Keratinocyte (primary cell): Measurements from ENCODE around the gene FSTL5. TPM values are rescaled to one million over a fixed set of nuclear protein-coding genes. Genes with fewer than 3 reads are reported as not detected.

Source experiments
- DNase-seq: peaks from one replicate; pipeline ENCODE4 v3.0.0-alpha.2; 2011; ENCODE audit warnings: low read depth, missing footprints, low spot score
- FAIRE-seq: peaks from 2 replicates; lab custom pipeline; 2011; peaks lifted over from hg19 to GRCh38; lab: Jason Lieb, UNC
- H2AFZ ChIP-seq: 2 replicates; pipeline ENCODE4 v1.6.0; 2012; ENCODE audit warnings: low read length, control low read depth, inconsistent platforms; ENCODE audit not compliant: control insufficient read depth
- H3K27ac ChIP-seq: 2 replicates; pipeline ENCODE4 v1.5.1; 2011; ENCODE audit warnings: low read length; ENCODE audit not compliant: control insufficient read depth, insufficient read depth
- H3K27me3 ChIP-seq: 3 replicates; pipeline ENCODE4 v1.6.0; 2011; ENCODE audit warnings: low read length; ENCODE audit not compliant: control insufficient read depth, insufficient read depth; ENCODE audit errors: extremely low read depth
- H3K36me3 ChIP-seq, 2 experiments: 2 replicates in 1 of 2; 3 replicates in 1 of 2; pipeline ENCODE4 v1.5.1; 2011; ENCODE audit warnings: low read length in 2 of 2, mild to moderate bottlenecking in 1 of 2; ENCODE audit not compliant: control insufficient read depth in 2 of 2, insufficient read depth in 2 of 2; ENCODE audit errors: extremely low read depth in 1 of 2
- H3K4me1 ChIP-seq: 3 replicates; pipeline ENCODE4 v1.5.1; 2011; ENCODE audit warnings: low read length; ENCODE audit not compliant: control insufficient read depth, insufficient read depth; ENCODE audit errors: extremely low read depth
- H3K4me2 ChIP-seq: 3 replicates; pipeline ENCODE4 v1.6.0; 2011; ENCODE audit warnings: low read depth, low read length; ENCODE audit not compliant: control insufficient read depth, insufficient read depth; ENCODE audit errors: extremely low read depth
- H3K4me3 ChIP-seq, 3 experiments: fragments of 200-600 bp in 1 of 3; sonication (generic) in 1 of 3; 2 replicates in 2 of 3; 3 replicates in 1 of 3; pipeline ENCODE4 v1.5.1; 2011 to 2016; ENCODE audit warnings: low read length in 3 of 3, mild to moderate bottlenecking in 3 of 3, control low read depth in 2 of 3, inconsistent platforms in 1 of 3, low read depth in 1 of 3, mixed read lengths in 1 of 3, mixed run types in 1 of 3, moderate library complexity in 1 of 3; ENCODE audit not compliant: control insufficient read depth in 2 of 3, insufficient read depth in 2 of 3; ENCODE audit errors: extremely low read depth in 1 of 3
- H3K79me2 ChIP-seq: 2 replicates; pipeline ENCODE4 v1.6.0; 2012; ENCODE audit warnings: low read length; ENCODE audit not compliant: control insufficient read depth, insufficient read depth
- H3K9ac ChIP-seq: 3 replicates; pipeline ENCODE4 v1.6.0; 2011; ENCODE audit warnings: low read length; ENCODE audit not compliant: control insufficient read depth, insufficient read depth; ENCODE audit errors: extremely low read depth
- H3K9me1 ChIP-seq: 3 replicates; pipeline ENCODE4 v1.6.0; 2011; ENCODE audit warnings: low read length; ENCODE audit not compliant: control insufficient read depth, insufficient read depth; ENCODE audit errors: extremely low read depth
- H3K9me3 ChIP-seq: 2 replicates; pipeline ENCODE4 v1.5.1; 2012; ENCODE audit warnings: low read depth, low read length; ENCODE audit not compliant: control insufficient read depth
- H4K20me1 ChIP-seq: 3 replicates; pipeline ENCODE4 v1.6.0; 2011; ENCODE audit warnings: low read length; ENCODE audit not compliant: control insufficient read depth, insufficient read depth; ENCODE audit errors: extremely low read depth
- CTCF ChIP-seq, 3 experiments: IDR thresholded peaks in 1 of 3; conservative IDR thresholded peaks in 1 of 3; optimal IDR thresholded peaks in 1 of 3; 2 replicates in 2 of 3; 3 replicates in 1 of 3; pipeline versions ENCODE3 to v1.5.1; 2011; ENCODE audit warnings: low read length in 3 of 3, mild to moderate bottlenecking in 3 of 3, moderate library complexity in 2 of 3, control low read depth in 1 of 3, inconsistent platforms in 1 of 3; ENCODE audit not compliant: insufficient read depth in 2 of 3; ENCODE audit errors: extremely low read depth in 1 of 3
- EZH2 ChIP-seq: IDR thresholded peaks from one replicate; pipeline ENCODE4 v1.6.1; 2012; ENCODE audit warnings: inconsistent platforms, mild to moderate bottlenecking, low read length, moderate library complexity
- dilution Hi-C: fragments of 300-500 bp; cut with MboI; formaldehyde crosslinking; loops from one replicate; pipeline ENCODE4 v1.7.0; 2020; ENCODE audit warnings: low sequenced_read_pairs; ENCODE audit not compliant: extremely low pct_ligation_motif_present
- polyA plus RNA-seq, 5 experiments: library from polyadenylated mRNA; depleted of rRNA in 3 of 5; stranded (reverse) in 3 of 5; stranded (forward) in 1 of 5; unstranded in 1 of 5; fragments of >200 nt; gene quantifications; 1 replicate in 1 of 5; 2 replicates in 3 of 5; 3 replicates in 1 of 5; pipeline versions ENCODE4 v1.2.1 to v1.2.3, GENCODE V29; 2011 to 2012; ENCODE audit warnings: missing spikeins in 2 of 5, low read depth in 1 of 5, low replicate concordance in 1 of 5

FSTL5 gene
- polyA plus RNA-seq, 1 donor (not counting 4 experiments of a cell fraction or from before 2014, with no cell fraction given) = not detected

DNA sequence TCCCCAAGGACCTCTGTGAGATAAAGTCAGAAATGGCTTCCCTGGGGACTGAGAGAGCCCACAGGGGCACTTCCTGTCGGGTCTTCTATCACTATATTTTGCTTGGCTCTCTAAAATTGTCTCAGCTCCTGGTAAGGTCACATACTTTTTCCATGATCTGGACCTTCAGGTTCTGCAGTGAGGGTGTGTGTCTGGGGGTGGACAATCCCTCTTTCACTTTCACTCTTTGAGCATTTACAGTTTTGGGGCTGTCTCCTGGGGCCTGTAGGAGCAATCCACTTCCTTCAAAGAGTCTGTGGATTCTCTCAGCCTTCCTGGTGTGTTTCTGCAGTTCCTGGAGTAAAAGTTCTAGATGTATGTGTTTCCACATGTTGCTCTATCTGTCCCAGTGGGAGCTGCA lies 335.7 kb downstream of the FSTL5 start:
- Histone ChIP-seq H2AFZ (peak overlapping the region; percentile 20), H3K9me1 (no peaks in the 10 kb centered on the region), H3K79me2 (no peaks in the 10 kb centered on the region), H3K27ac (no peak overlapping the region), H3K4me2 (no peak overlapping the region), H3K9me3 (no peaks in the 10 kb centered on the region), H3K27me3 (no peaks in the 10 kb centered on the region), H3K36me3 (no peaks in the 10 kb centered on the region), H3K4me1 (no peaks in the 10 kb centered on the region), H3K9ac (no peak overlapping the region), H3K4me3 (no peak overlapping the region), H4K20me1 (no peaks in the 10 kb centered on the region)
- FAIRE-seq (no peak), DNase-seq (no peak)
- TF ChIP-seq EZH2 = no peak
- no peak for TF ChIP-seq CTCF (optimal IDR thresholded peaks at IDR 0.05 in 1 of 3, IDR thresholded peaks at IDR 0.05 in 1 of 3, conservative IDR thresholded peaks at IDR 0.05 in 1 of 3; ENCODE audit: extremely low read depth in 1 of 3, insufficient read depth in 2 of 3, low read length in 3 of 3)
- dilution Hi-C loops = no loop called here

DNA sequence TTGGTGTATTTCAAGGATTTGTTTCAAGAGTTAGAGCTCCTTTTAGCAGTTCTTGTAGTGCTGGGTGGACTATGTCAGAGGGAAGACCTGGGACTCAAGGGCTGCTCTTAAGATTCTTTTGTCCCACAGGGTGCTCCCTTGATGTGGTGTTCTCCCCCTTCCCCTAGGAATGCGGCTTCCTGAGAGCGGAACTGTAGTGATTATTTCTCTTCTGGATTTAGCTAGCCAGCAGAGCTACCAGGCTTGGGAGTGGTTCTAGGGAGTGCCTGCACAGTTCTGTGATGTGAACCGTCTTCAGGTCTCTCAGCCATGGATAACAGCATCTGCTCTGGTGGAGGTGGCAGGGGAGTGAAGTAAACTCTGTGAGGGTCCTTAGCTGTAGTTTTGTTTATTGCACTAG lies 336.8 kb downstream of the FSTL5 start:
- no peaks in the 10 kb centered on the region for H4K20me1 ChIP-seq
- no peaks in the 10 kb centered on the region for H3K9me3 ChIP-seq
- DNase-seq (no peak), FAIRE-seq (no peak)
- no peak overlapping the region for H3K4me3 ChIP-seq
- H3K36me3 ChIP-seq = no peaks in the 10 kb centered on the region
- H2AFZ ChIP-seq = no peak overlapping the region
- no peaks in the 10 kb centered on the region for H3K27me3 ChIP-seq
- no peaks in the 10 kb centered on the region for H3K4me1 ChIP-seq
- H3K9ac ChIP-seq = no peak overlapping the region
- no peak overlapping the region for H3K27ac ChIP-seq
- TF ChIP-seq EZH2 = no peak
- no peak for TF ChIP-seq CTCF (optimal IDR thresholded peaks at IDR 0.05 in 1 of 3, IDR thresholded peaks at IDR 0.05 in 1 of 3, conservative IDR thresholded peaks at IDR 0.05 in 1 of 3; ENCODE audit: extremely low read depth in 1 of 3, insufficient read depth in 2 of 3, low read length in 3 of 3)
- H3K9me1 ChIP-seq = no peaks in the 10 kb centered on the region
- dilution Hi-C loops = no loop called here
- H3K4me2 ChIP-seq = no peak overlapping the region
- H3K79me2 ChIP-seq = no peaks in the 10 kb centered on the region
